Spleen (tissue), 7 donors: ENCODE results near the gene STAT5A.
A peak's percentile ranks its signal among the peaks of the same experiment; 100 is the strongest.

ENCODE experiments used
- POLR2A ChIP-seq, 3 donors: fragments of 450-650 bp; IDR thresholded peaks; one replicate each; pipeline ENCODE4 v1.5.1; 2017; ENCODE audit warnings: antibody characterized with exemption in 3 of 3, mild to moderate bottlenecking in 1 of 3
- POLR2AphosphoS5 ChIP-seq, 3 donors: sonication (generic); formaldehyde crosslinking; IDR thresholded peaks; one replicate each; pipeline ENCODE4 v1.5.1; 2017; ENCODE audit warnings: antibody characterized with exemption in 3 of 3
- TF ChIP-seq, protein P1 (sequence below), 11 experiments: fragments of 200-600 bp in 7 of 11; fragments of 450-650 bp in 4 of 11; sonication (generic) in 4 of 11; IDR thresholded peaks in 8 of 11; conservative IDR thresholded peaks in 3 of 11; 1 replicate in 7 of 11; 2 replicates in 4 of 11; pipeline versions ENCODE4 v1.4.0 to v1.8.0; 2016 to 2021; ENCODE audit warnings: antibody characterized with exemption in 11 of 11, inconsistent platforms in 4 of 11, mild to moderate bottlenecking in 1 of 11
- donor health status: DM: no; HTN: no; CAD: no; lungs with moderate emphysema.
- donor health status: DM: no; HTN: no; CAD: no.
- donor health status: DM: no; HTN: no; CAD: no.

DNA sequence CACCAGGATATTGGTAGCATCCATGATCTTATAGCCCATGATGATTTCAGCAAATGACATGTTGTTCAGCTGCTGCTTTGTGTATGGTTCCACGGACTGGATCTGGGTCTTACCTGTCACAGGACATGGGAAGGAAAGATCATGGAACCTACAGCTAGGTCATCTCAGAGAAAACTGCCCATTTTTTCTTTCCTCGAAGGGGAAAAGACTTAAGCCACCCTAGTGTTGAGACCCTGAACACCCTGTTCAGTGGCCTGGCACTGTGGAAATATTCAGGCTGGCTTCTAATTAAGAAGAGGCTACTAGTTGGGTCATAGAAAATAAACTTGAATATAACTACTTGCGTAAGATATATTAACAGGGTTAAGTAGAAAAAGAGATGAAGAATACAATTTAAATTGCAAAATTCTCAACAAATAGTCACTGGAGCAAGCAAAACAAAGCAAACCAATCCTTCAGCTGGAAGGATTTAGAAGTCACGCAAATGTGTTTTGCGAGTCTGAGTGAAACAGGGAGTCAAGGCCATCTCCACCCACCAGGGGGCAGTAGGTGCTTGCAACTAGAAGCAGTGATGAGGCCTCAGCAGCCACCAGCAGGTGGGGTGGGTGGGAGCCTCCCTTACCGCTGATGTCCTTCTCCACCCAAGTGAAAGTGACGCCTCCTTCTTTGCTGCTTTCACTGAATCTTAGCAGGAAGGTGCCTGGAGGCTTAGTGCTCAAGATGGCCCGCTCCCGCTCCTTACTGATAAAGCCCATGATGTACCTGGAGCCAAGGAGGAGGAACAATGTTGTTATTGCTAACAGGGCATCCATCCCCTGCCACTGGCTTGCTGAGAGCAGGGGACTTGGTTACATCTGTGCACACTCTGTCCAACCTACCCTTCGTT is 34.3 kb downstream of the STAT5A start:
- TF ChIP-seq POLR2A (IDR thresholded peaks at IDR 0.05) (no peak), POLR2AphosphoS5 (IDR thresholded peaks at IDR 0.05) (peak; percentile 4 to 87 (median 78))
- TF ChIP-seq, protein P1, sequence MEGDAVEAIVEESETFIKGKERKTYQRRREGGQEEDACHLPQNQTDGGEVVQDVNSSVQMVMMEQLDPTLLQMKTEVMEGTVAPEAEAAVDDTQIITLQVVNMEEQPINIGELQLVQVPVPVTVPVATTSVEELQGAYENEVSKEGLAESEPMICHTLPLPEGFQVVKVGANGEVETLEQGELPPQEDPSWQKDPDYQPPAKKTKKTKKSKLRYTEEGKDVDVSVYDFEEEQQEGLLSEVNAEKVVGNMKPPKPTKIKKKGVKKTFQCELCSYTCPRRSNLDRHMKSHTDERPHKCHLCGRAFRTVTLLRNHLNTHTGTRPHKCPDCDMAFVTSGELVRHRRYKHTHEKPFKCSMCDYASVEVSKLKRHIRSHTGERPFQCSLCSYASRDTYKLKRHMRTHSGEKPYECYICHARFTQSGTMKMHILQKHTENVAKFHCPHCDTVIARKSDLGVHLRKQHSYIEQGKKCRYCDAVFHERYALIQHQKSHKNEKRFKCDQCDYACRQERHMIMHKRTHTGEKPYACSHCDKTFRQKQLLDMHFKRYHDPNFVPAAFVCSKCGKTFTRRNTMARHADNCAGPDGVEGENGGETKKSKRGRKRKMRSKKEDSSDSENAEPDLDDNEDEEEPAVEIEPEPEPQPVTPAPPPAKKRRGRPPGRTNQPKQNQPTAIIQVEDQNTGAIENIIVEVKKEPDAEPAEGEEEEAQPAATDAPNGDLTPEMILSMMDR (IDR thresholded peaks at IDR 0.05 in 8 of 11, conservative IDR thresholded peaks at IDR 0.05 in 3 of 11), result peak; percentile 98 to 100 (median 99)
